Ecto neural progenitor cell (in vitro differentiated cells): Measurements from ENCODE around the gene NUDT11.
"Not testable (repeated sequence)": the region's sequence is repeated elsewhere in the genome, so short reads cannot be mapped to it uniquely, and the experiment has no call there.

Source experiments
- DNase-seq: peaks from one replicate; pipeline ENCODE4 v3.0.0-alpha.2; 2018; ENCODE audit warnings: low spot score

NUDT11 gene

DNA sequence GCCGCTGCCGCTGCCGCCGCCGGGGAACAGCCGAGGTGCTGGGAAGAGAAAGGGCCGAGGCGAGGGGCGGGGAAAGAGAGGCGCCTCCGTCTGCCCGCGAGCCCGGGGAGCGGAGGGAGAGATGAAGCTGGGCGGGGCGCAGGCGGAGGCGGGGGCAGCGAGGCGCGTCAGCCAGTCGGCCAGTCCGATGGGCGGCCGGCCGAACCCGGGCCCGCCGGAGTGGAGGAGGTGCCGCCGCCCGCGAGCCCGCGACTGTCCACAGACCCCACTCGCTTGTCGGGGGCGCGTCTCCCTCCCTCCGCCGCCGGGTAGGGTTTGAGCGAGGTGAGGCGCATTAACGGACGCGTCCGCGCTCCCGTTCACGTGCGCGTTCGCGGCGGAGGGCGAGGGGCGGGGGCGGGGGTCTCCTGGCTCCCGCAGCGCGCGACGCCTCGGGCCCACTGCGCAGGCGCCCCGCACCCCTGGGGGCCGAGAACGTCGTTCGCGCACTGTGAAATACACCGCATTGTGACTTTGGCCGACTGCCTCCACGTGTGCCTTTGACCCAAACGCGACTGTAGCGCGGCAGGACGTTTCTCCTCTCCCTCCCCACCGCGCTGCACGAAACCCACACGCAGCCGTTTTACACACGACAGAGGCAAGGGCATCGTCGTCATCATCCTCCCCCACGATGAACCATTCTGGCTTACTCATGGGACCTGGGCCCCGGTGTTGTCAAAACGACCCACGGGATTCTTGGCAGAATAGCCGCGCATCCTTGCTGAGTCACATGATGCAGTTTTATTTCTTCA, at the start of gene NUDT11:
TSS of gene NUDT11 (minus strand) at position 92 of the 791 bp plus-strand sequence. CDS start 148 bp downstream, outside the sequence.
- peak; percentile 82 for DNase-seq

DNA sequence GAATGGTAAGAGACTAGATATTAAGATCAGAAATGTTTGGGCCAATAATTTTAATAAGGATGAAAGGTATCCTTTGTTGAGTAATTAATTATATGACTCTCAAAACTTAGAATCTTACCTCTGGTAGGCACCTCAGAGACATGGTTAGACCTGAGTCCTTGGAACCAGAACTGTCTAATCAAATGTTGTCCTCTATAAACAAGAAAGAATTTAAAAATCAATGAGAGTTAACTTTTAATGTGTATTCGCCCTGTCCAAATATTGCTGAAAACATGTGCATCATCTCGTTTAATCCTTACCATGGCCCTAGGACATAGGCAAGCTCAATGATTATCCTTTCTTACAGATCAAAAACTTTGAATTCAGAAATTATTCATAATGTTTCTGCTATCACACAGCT, 24.0 kb upstream of the NUDT11 start:
- no peak for DNase-seq

DNA sequence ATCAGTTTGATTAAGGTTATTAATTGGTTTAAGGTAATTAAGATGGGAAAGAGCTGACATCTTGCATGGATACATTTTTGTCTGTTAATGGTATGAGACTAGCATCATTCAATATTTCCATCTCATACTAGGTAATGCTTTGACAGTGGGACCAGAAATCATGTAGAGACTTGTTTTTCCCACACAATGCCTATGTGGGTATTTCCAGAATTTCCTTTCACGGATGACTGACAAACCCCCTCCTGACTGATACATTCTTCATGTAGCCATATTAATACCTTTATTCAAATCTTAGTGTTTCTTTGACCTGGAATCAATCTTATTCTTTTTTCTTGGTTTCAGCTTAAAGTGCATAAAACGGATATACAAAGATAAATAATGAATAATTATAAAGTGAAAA, 22.7 kb upstream of the NUDT11 start:
- not testable (repeated sequence) for DNase-seq

DNA sequence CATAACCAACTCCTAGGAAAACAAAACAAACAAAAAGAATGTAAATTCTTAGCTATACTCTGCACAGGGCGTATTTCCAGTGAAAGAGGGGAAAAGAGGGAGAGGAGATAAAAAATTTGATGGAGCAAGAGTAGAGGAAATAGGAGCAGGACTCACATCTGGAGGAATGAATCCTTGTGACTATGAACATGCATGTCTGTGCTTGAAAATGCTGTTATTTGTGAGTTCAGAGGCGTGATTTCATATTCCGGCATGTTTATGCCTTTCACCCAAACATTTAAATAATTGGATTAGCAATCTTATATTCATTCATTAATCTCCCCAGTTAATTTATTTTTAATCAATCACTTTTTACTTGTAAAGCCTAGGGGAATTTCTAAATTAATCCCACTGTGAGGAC, 11.2 kb upstream of the NUDT11 start:
- DNase-seq = no peak

DNA sequence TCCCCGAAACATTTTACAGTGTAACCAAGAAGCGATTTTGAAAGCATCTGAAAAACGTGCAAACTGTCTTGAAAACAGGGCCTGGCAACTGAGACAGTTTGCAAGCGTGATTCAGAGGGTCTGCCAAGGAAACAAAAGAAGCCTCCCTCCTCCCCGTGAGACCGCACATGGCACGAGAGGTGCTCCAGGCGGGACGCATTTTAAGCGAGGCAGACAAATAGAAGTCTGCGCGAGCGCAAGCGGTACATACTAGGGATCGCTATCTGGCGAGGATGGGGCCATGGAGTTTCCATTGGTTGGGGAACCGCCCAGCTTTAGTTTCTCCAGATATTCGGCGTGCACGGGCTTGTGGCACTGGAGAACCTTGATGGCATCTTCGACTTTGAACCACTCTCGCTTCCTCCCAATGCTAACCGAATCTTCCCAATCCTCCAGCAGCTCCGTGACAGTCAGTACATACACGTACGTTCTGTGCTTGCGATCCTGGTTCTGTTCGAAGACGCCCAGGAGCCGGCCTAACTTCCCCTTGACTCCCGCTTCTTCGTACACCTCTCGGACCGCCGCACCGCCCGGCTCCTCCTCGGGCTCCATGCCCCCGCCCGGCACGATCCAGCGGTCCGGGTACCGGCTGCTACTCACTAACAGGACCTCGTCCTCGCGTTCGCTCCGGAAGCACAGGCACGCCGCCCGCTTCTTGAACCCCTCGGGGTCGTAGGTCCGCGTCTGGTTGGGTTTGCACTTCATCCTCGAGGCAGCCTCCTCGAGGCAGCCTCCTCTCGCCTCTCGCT, 497 bp downstream of the NUDT11 start:
- peak; percentile 48 for DNase-seq

DNA sequence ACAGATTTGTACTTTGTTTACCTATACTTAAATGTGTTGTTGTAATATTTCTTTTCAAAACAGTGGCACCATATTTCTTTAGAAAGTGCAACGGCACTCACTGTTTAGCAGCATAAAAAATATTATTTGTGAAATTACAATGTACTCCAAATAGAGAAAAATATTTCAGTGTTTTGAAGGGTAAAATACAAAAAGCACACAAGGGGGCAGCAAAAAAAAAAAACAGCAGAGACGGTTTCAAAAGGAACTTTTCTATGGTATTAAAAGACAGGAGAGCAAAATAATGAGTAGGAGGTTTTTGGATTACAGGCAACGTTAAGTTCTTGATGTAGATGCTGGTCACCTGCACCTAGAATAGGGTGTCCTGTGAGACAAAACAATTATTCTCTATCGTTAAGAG, 2.0 kb downstream of the NUDT11 start:
- DNase-seq = no peak

DNA sequence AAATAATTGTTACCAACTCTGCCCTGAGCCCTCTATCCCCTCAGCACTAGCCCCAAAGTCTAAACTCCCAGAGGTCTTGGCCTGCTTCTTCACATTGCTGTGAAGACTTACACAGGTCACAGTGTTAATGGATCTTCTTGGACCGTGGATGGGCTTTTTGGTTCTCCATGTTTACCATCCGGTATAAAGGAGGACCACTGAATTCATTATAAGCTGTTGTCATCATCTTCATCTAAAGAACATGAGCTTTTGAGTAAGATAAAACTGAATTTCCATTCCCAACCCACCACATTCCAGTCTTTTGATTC, 8.5 kb downstream of the NUDT11 start:
- DNase-seq = no peak

DNA sequence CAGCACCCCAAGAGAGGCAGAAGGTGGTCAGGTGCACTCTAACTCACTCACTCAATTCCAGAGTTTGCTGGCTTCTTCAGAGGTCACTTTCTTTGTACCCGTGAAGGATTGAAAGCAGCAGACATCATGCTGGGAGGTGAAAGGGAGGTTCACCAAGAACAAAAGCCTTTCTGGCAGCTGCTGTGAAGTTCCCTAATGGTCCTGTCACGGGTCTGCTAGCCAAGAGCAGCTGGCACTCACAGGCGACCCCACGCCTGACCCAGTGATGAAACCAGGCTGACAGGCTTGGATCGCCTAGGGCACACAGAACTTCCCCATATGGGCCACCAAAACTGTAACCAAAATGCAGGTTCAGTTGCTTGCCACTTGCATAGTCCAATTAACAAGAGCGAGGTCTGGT, 11.8 kb downstream of the NUDT11 start:
- peak; percentile 66 for DNase-seq

DNA sequence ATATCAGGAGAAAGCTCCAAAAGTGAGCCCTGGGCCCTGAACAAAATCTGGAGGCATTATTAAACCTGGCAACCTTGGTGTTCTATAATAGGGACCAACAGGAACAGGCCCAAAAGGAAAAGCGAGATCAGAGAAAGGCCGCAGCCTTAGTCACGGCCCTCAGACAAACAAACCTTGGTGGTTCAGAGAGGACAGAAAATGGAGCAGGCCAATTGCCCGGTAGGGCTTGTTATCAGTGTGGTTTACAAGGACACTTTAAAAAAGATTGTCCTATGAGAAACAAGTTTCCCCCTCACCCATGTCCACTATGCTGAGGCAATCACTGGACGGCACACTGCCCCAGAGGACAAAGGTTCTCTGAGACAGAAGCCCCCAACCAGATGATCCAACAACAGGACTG, 14.0 kb downstream of the NUDT11 start:
- DNase-seq = not testable (repeated sequence)

DNA sequence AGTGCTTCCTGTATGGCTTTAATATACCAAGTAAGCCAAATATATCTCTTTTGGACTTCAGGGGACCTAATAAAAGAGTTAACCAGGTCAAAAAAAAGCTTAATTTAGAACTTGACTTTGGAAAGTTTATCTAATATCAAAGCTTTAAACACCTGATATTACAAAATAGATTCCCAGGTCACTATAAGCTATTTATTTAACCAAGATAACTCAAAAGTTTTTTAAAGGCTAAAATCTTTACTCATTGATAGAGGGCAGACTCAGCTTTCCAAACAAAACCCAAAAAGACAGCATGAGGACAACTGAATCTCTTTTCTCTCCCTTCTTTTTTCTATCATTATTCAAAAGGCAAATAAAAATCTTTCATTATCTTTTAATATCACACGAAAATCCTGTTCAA, 19.5 kb downstream of the NUDT11 start:
- no peak for DNase-seq

DNA sequence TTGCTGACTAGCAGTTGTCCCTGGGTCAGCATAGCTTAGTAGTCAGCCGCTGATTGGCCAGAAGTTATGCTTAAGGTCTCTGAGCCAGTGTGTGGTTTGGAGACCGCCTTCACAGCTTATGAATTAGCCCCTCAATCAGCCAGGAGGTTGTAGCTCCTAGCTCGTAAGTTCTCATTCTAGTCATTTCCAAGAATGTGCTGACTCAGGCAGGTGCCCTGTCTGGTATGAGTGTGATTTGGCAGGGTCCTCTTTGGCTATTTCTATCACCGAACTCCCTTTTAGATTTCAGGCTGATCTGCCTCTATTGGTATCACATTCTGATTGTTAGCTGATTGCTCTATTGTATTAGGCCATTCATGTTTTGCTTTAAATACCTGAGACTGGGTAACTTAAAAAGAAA, 33.1 kb downstream of the NUDT11 start:
- DNase-seq = no peak

DNA sequence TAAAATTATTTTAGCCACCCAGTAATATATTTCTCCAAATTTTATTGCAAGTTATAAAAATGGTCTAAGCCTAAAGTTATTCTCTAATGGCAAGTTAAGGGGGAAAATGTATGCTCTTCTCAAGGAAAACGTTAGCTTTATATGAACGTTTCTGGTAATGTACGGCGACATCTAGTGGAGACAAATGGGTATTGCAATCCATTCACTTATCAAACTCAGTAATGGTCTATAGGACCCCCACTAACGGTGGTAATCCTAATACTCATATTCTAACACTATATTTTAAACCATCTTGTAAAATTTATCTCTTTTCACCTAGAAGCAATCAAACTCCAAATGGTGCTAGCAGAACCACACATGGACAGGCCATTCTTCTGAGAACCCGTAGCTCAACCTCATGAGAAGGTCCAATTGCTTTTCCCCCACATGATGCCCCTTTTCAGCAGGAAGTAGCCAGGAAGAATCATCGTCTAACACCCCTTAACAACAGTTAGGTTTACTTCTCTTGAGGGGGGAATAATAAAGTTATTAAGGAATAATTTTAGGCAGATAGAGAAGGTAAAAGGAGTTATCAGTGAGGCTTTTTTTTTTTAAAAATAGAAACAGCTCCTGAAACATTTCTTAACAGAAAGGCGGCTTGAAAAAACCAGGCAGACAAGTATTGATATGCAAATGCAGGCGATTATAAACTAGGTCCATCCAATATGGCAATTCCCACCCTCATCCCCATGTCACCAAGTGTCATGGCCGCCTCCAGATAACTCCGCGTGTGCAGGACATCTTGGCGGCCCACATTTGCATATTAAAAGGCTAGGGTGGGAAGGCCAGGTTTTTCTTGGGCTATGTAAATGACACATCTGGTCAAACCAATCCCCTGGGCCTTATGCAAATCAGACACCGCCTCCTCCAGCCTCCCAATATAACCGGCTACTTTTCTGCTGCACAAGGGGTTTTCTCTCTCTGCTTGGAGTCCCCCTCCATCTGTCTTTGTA, 35.0 kb downstream of the NUDT11 start:
- DNase-seq = no peak

DNA sequence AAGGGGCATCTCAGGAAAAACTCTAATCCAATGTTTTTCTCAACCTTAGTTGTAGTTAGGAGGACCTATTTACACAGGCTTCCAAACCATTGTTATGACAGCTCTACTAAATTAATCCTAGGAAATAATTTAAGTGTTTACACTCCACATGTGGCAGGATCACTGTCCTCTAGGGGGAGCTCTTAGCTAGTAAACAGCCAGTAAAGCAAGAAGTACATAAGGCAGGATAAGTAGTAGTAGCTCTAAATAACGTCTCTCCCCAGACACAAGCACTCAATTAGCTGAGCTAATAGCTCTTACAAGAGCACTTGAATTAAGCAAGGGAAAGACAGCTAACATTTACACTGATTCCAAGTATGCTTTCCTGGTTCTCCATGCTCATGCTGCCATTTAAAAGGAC, 37.3 kb downstream of the NUDT11 start:
- no peak for DNase-seq

DNA sequence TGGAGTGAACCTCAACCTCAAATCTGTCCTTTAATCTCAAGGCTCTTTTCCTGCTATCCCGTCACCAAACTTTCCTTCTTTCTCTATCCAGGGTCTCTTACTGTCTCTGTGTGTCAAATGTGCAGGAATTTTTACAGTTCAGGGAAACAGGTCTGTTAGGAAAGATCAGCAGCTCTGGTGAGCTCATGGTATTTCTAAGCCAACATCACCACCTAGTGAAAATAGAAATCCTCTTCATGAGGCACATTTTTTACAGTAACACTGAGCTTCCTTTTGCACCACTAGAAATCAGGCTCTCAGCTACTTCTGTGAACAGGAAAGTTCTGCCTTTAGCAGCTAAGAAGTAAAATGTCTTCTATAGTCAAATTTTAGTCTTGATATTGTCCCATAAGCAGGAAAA, 39.6 kb downstream of the NUDT11 start:
- no peak for DNase-seq

DNA sequence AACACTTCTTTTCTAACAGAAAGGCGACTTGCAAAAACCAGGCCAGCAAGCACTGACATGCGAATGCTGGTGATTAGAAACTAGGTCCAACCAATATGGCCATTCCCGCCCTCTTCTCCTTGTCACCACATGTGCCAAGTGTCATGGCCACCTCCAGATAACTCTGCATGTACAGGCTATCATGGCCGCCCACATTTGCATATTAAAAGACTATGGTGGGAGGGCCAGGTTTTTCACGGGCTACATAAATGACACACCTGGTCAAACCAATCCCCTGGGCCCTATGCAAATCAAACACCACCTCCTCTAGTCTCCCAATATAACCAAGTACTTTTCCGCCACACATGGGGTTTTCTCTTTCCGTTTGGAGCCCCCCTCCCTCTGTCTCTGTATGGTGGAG, 40.1 kb downstream of the NUDT11 start:
- DNase-seq = no peak

DNA sequence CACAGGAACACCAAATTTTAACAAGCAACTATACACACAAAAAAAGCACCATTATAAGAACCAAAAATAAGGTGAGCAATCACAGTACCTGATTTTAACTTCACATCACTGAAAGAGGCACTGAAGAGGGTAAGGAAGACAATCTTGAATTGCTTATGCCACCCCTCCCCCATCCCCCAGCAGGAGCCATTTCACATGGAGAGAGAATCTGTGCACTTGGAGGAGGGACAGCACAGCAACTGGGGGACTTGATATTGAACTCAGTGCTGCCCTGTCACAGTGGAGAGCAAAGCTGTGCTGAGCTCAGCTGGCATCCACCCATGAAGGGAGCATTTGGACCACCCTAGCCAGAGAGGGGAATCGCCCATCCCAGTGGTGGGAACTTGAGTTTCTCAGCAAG, 56.0 kb downstream of the NUDT11 start:
- DNase-seq = no peak
